Measurements from ENCODE around the gene ATP6V0C. TPM values are rescaled to one million over a fixed set of nuclear protein-coding genes. Genes with fewer than 3 reads are reported as not detected.
"Not testable (repeated sequence)": the region's sequence is repeated elsewhere in the genome, so short reads cannot be mapped to it uniquely, and the experiment has no call there.

ATP6V0C gene
- polyA plus RNA-seq, 1 experiment, result 32.9 TPM

- Histone ChIP-seq H3K4me3 (ENCODE audit: low read depth, low read length) (peak overlapping the region; percentile 57), H3K27me3 (ENCODE audit: control insufficient read depth, insufficient read depth, low read length) (no peaks in the 10 kb centered on the region), H3K36me3 (ENCODE audit: control insufficient read depth, insufficient read depth, low read length) (peaks cover 24% of the 10 kb centered on the region)
- CTCF ChIA-PET, result interaction anchor here (1.7 kb wide), 1 partner anchor 31 kb away, joined by 4 read pairs; no protein-coding TSS in a partner anchor
- no peak for TF ChIP-seq CTCF (IDR thresholded peaks at IDR 0.05; ENCODE audit: insufficient read depth, low read depth, low read length)
- POLR2A ChIA-PET, result interaction anchor here (0.6 kb wide), 1 partner anchor 23 kb away, joined by 5 read pairs; no protein-coding TSS in a partner anchor
- DNase-seq (ENCODE audit: low read depth), result no peak
Measured at GRCh38 chr16:2532494-2533141, 18.9 kb downstream of the ATP6V0C start.

GRCh38 chr16:2533142-2533755 lies 19.5 kb downstream of the ATP6V0C start:
- not testable (repeated sequence) for H3K27me3 ChIP-seq (ENCODE audit: control insufficient read depth, insufficient read depth, low read length); DNase-seq (ENCODE audit: low read depth); H3K4me3 ChIP-seq (ENCODE audit: low read depth, low read length)
- POLR2A ChIA-PET, result interaction anchor here (0.6 kb wide), 1 partner anchor 24 kb away, joined by 5 read pairs; no protein-coding TSS in a partner anchor
- peaks cover 20% of the 10 kb centered on the region for H3K36me3 ChIP-seq (ENCODE audit: control insufficient read depth, insufficient read depth, low read length)
- CTCF ChIA-PET, result interaction anchor here (1.7 kb wide), 1 partner anchor 32 kb away, joined by 4 read pairs; no protein-coding TSS in a partner anchor

- Histone ChIP-seq H3K4me3 (ENCODE audit: low read depth, low read length) (no peak overlapping the region), H3K36me3 (ENCODE audit: control insufficient read depth, insufficient read depth, low read length) (peaks cover 14% of the 10 kb centered on the region), H3K27me3 (ENCODE audit: control insufficient read depth, insufficient read depth, low read length) (no peaks in the 10 kb centered on the region)
- TF ChIP-seq CTCF (IDR thresholded peaks at IDR 0.05; ENCODE audit: insufficient read depth, low read depth, low read length), result no peak
- POLR2A ChIA-PET, result no interaction called here
- CTCF ChIA-PET, result no interaction called here
- DNase-seq (ENCODE audit: low read depth), result no peak
Measured at GRCh38 chr16:2533912-2534311, 20.2 kb downstream of the ATP6V0C start.

- POLR2A ChIA-PET; CTCF ChIA-PET; DNase-seq (ENCODE audit: low read depth); H3K4me3 ChIP-seq (ENCODE audit: low read depth, low read length); H3K27me3 ChIP-seq (ENCODE audit: control insufficient read depth, insufficient read depth, low read length): not testable (repeated sequence)
- H3K36me3 ChIP-seq (ENCODE audit: control insufficient read depth, insufficient read depth, low read length), result peaks cover 11% of the 10 kb centered on the region
Measured at GRCh38 chr16:2534335-2534734, 20.6 kb downstream of the ATP6V0C start.

GRCh38 chr16:2535625-2536013 lies 21.9 kb downstream of the ATP6V0C start:
- Histone ChIP-seq H3K36me3 (ENCODE audit: control insufficient read depth, insufficient read depth, low read length) (no peaks in the 10 kb centered on the region; the same call in 1 of the 2 replicates), H3K27me3 (ENCODE audit: control insufficient read depth, insufficient read depth, low read length) (no peaks in the 10 kb centered on the region), H3K4me3 (ENCODE audit: low read depth, low read length) (no peak overlapping the region)
- DNase-seq (ENCODE audit: low read depth), result peak; percentile 32
- no peak for TF ChIP-seq CTCF (IDR thresholded peaks at IDR 0.05; ENCODE audit: insufficient read depth, low read depth, low read length)
- ChIA-PET POLR2A (no interaction called here), CTCF (no interaction called here)

- Histone ChIP-seq H3K4me3 (ENCODE audit: low read depth, low read length) (peak within 1 kb of the TSS; percentile 70), H3K36me3 (ENCODE audit: control insufficient read depth, insufficient read depth, low read length) (no peaks in the 10 kb centered on the region), H3K27me3 (ENCODE audit: control insufficient read depth, insufficient read depth, low read length) (no peaks in the 10 kb centered on the region)
- TF ChIP-seq CTCF (IDR thresholded peaks at IDR 0.05; ENCODE audit: insufficient read depth, low read depth, low read length), result no peak
- POLR2A ChIA-PET, result no interaction called here
- CTCF ChIA-PET, result no interaction called here
- DNase-seq (ENCODE audit: low read depth), result peak; percentile 57
Measured at GRCh38 chr16:2537451-2538379, 24.0 kb downstream of the ATP6V0C start, which contains the start of gene PDPK1. PDPK1 (plus strand) TSS chr16:2538021; CDS start chr16:2538113, 92 bp downstream.

- H3K27me3 ChIP-seq (ENCODE audit: control insufficient read depth, insufficient read depth, low read length); DNase-seq (ENCODE audit: low read depth); POLR2A ChIA-PET; H3K4me3 ChIP-seq (ENCODE audit: low read depth, low read length); H3K36me3 ChIP-seq (ENCODE audit: control insufficient read depth, insufficient read depth, low read length): not testable (repeated sequence)
- CTCF ChIA-PET, result interaction anchor here (0.6 kb wide), 1 partner anchor 168 kb away, joined by 3 read pairs; no protein-coding TSS in a partner anchor
Measured at GRCh38 chr16:2539192-2539844, 25.6 kb downstream of the ATP6V0C start.

Data from BJ (cell line).